B cell (primary cell): ENCODE measurements around the gene HOXC4. TPM values are rescaled to one million over a fixed set of nuclear protein-coding genes. Genes with fewer than 3 reads are reported as not detected.

Source experiments
- ATAC-seq: fragments of 200-7000 bp; cut with Tn5 transposase; one replicate; pipeline ENCODE4 v1.10.0; 2021; ENCODE audit warnings: low read depth, mild to moderate bottlenecking, moderate number of reproducible peaks, moderate library complexity
- CTCF ChIA-PET: fragments of 350-600 bp; sonication (Branson Sonifier 250); formaldehyde crosslinking; loops from one replicate; lab custom pipeline; 2021; ENCODE audit warnings: antibody characterized with exemption, inconsistent platforms; lab: Charles Lee
- POLR2A ChIA-PET: fragments of 350-600 bp; sonication (Branson Sonifier 250); formaldehyde crosslinking; loops from one replicate; lab custom pipeline; 2021; ENCODE audit warnings: antibody characterized with exemption; lab: Charles Lee
- DNase-seq: peaks from one replicate; pipeline ENCODE4 v3.0.0; 2013
- H2AFZ ChIP-seq: 2 replicates; pipeline ENCODE4 v1.6.1; 2012; ENCODE audit warnings: mild to moderate bottlenecking, low read depth, low read length; ENCODE audit not compliant: insufficient read depth, poor library complexity, severe bottlenecking
- H3K27ac ChIP-seq, 2 donors: 1 replicate in 1 of 2; 2 replicates in 1 of 2; pipeline ENCODE4 v1.5.1; 2012 to 2013; ENCODE audit warnings: low read length in 2 of 2, mild to moderate bottlenecking in 2 of 2, moderate library complexity in 1 of 2
- H3K27me3 ChIP-seq, 4 experiments: fragments of 200-600 bp in 1 of 4; sonication (generic) in 1 of 4; replicated peaks in 1 of 4; 1 replicate in 2 of 4; 2 replicates in 2 of 4; pipeline versions ENCODE4 v1.6.1 to v1.7.0; 2013 to 2016; ENCODE audit warnings: low read length in 3 of 4, mild to moderate bottlenecking in 2 of 4, mixed read lengths in 1 of 4, moderate library complexity in 1 of 4; ENCODE audit not compliant: insufficient read depth in 4 of 4, control insufficient read depth in 3 of 4; ENCODE audit errors: control extremely low read depth in 1 of 4
- H3K36me3 ChIP-seq, 2 experiments: replicated peaks in 1 of 2; 1 replicate in 1 of 2; 2 replicates in 1 of 2; pipeline versions ENCODE4 v1.6.1 to v1.7.1; 2013; ENCODE audit warnings: low read length in 1 of 2; ENCODE audit not compliant: insufficient read depth in 2 of 2, control insufficient read depth in 1 of 2; ENCODE audit errors: control extremely low read depth in 1 of 2, extremely low read depth in 1 of 2
- H3K4me1 ChIP-seq, 2 donors: fragments of 200-600 bp in 1 of 2; sonication (generic) in 1 of 2; 1 replicate in 1 of 2; 2 replicates in 1 of 2; pipeline versions ENCODE4 v1.5.1 to v1.6.1; 2013 to 2017; ENCODE audit warnings: low read length in 2 of 2; ENCODE audit not compliant: control insufficient read depth in 2 of 2, insufficient read depth in 2 of 2
- H3K4me2 ChIP-seq: replicated peaks from 2 replicates; pipeline ENCODE3; 2012; ENCODE audit warnings: mild to moderate bottlenecking, low read depth, low read length; ENCODE audit not compliant: poor library complexity, severe bottlenecking
- H3K4me3 ChIP-seq, 5 experiments: fragments of 200-600 bp in 1 of 5; sonication (generic) in 1 of 5; 1 replicate in 3 of 5; 2 replicates in 2 of 5; pipeline versions ENCODE4 v1.5.1 to v1.7.0; 2011 to 2016; ENCODE audit warnings: low read length in 4 of 5, mild to moderate bottlenecking in 4 of 5, low read depth in 2 of 5, control low read depth in 1 of 5, moderate library complexity in 1 of 5; ENCODE audit not compliant: insufficient read depth in 1 of 5; ENCODE audit errors: control extremely low read depth in 1 of 5, extremely low read depth in 1 of 5
- H3K79me2 ChIP-seq: fragments of 200-600 bp; sonication (generic); one replicate; pipeline ENCODE4 v1.6.0; 2016; ENCODE audit warnings: low read length; ENCODE audit not compliant: control insufficient read depth, insufficient read depth
- H3K9ac ChIP-seq: fragments of 200-600 bp; sonication (generic); 2 replicates; pipeline ENCODE4 v1.6.1; 2017; ENCODE audit warnings: mild to moderate bottlenecking, low read length, moderate library complexity
- H3K9me3 ChIP-seq, 3 donors: one replicate each; pipeline versions ENCODE4 v1.6.1 to v1.7.1; 2013; ENCODE audit warnings: low read length in 2 of 3; ENCODE audit not compliant: control insufficient read depth in 2 of 3, insufficient read depth in 1 of 3; ENCODE audit errors: control extremely low read depth in 1 of 3
- H4K20me1 ChIP-seq: 2 replicates; pipeline ENCODE4 v1.6.0; 2012; ENCODE audit warnings: mild to moderate bottlenecking, low read length; ENCODE audit not compliant: insufficient read depth, control insufficient read depth, poor library complexity, severe bottlenecking
- H3K27ac Mint-ChIP-seq: one replicate; pipeline ENCODE4 v1.8.0; 2021; ENCODE audit warnings: mixed read lengths
- H3K27me3 Mint-ChIP-seq: one replicate; pipeline ENCODE4 v1.8.0; 2021; ENCODE audit warnings: mixed read lengths
- H3K4me1 Mint-ChIP-seq: one replicate; pipeline ENCODE4 v1.8.0; 2021; ENCODE audit warnings: mixed read lengths
- H3K4me3 Mint-ChIP-seq: one replicate; pipeline ENCODE4 v1.8.0; 2021; ENCODE audit warnings: mixed read lengths
- H3K9me3 Mint-ChIP-seq: one replicate; pipeline ENCODE4 v1.8.0; 2022; ENCODE audit warnings: mixed read lengths; ENCODE audit not compliant: insufficient read depth
- CTCF ChIP-seq: fragments of 200-600 bp; IDR thresholded peaks from one replicate; pipeline ENCODE4 v1.8.0; 2022; ENCODE audit warnings: antibody characterized with exemption, mild to moderate bottlenecking
- EZH2 ChIP-seq: IDR thresholded peaks from 2 replicates; pipeline ENCODE4 v1.6.1; 2012; ENCODE audit warnings: borderline replicate concordance, low read depth, mild to moderate bottlenecking, moderate library complexity, low read length; ENCODE audit not compliant: insufficient read depth, poor library complexity, severe bottlenecking
- WGBS: methylation state at CpG from one replicate; pipeline ENCODE4 v1.1.5; 2013; ENCODE audit warnings: missing lambda C conversion rate; ENCODE audit not compliant: insufficient coverage; 5-methylcytosine and 5-hydroxymethylcytosine counted together
- intact Hi-C: fragments of 100-400 bp; cut with micrococcal nuclease; formaldehyde crosslinking; loops from one replicate; pipeline ENCODE4 v1.10.0; 2022
- polyA plus RNA-seq: library from polyadenylated mRNA; depleted of rRNA; stranded (reverse); fragments of >200 nt; gene quantifications from 2 replicates; pipeline ENCODE4 v1.2.3, GENCODE V29; 2012
- total RNA-seq, 2 donors: library from RNA; stranded (reverse); fragments of 120-200 nt in 1 of 2; gene quantifications; 1 replicate in 1 of 2; 2 replicates in 1 of 2; pipeline versions ENCODE4 v1.2.3 to v1.2.4, GENCODE V29; 2013 to 2022

Gene HOXC4
- total and polyA plus RNA-seq, 2 donors (not counting 1 experiment from before 2014, with no cell fraction given): 4.3 to 6.5 TPM

- DNase-seq: no peak
- no peak overlapping the region for H3K27ac Mint-ChIP-seq
Measured at GRCh38 chr12:54016478-54016964, 37.1 kb upstream of the HOXC4 start.

More at GRCh38 chr12:54016478-54016964, 37.1 kb upstream of the HOXC4 start:
- Histone ChIP-seq H3K4me1 (peaks cover 25 to 46% of the 10 kb centered on the region in 2 donors), H3K9ac (no peak overlapping the region), H3K4me2 (no peak overlapping the region), H2AFZ (no peak overlapping the region), H4K20me1 (no peaks in the 10 kb centered on the region), H3K4me3 (no peak overlapping the region), H3K79me2 (no peaks in the 10 kb centered on the region), H3K27me3 (peaks cover 0 to 90% (median 71%) of the 10 kb centered on the region in 4 experiments), H3K36me3 (no peaks in the 10 kb centered on the region), H3K27ac (no peak overlapping the region), H3K9me3 (peaks cover 0 to 45% (median 6%) of the 10 kb centered on the region in 3 donors)
- intact Hi-C loops: no loop called here
- ChIA-PET CTCF (interaction anchor here (1.2 to 3.9 kb wide), 6 partner anchors 11 to 184 kb away, joined by 3 to 31 read pairs (median 8); partner anchors contain the start of genes HOXC5 and HOXC6), POLR2A (interaction anchor here (1.5 kb wide), 1 partner anchor 36 kb away, joined by 3 read pairs; no protein-coding TSS in a partner anchor)
- WGBS: 6% methylated on average over 8 of the region's 25 CpGs
- Mint-ChIP-seq H3K9me3 (no peaks in the 10 kb centered on the region), H3K4me1 (peaks cover 23% of the 10 kb centered on the region), H3K4me3 (no peak overlapping the region), H3K27me3 (peaks cover 65% of the 10 kb centered on the region)
- no peak for ATAC-seq
- TF ChIP-seq EZH2 (no peak), CTCF (no peak)
